Measurements from ENCODE around the gene ITFG1.

DNA sequence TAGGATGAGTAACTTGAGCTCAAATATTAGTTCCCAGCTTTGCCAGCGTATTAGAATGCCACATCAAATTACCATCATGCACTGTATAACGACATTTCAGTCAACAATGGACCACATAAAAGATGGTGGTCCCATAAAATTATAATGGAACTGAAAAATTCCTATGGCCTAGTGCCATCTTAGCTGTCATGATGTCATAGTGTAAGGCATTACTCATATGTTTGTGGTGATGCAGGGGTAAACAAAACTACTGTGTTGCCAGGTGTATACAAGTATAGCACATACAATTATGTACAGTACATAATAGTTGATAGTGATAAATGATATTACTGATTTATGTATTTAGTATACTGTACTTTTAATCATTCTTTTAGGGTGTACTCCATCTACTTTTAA, 262.7 kb downstream of the ITFG1 start:
- TF ChIP-seq, protein P1, sequence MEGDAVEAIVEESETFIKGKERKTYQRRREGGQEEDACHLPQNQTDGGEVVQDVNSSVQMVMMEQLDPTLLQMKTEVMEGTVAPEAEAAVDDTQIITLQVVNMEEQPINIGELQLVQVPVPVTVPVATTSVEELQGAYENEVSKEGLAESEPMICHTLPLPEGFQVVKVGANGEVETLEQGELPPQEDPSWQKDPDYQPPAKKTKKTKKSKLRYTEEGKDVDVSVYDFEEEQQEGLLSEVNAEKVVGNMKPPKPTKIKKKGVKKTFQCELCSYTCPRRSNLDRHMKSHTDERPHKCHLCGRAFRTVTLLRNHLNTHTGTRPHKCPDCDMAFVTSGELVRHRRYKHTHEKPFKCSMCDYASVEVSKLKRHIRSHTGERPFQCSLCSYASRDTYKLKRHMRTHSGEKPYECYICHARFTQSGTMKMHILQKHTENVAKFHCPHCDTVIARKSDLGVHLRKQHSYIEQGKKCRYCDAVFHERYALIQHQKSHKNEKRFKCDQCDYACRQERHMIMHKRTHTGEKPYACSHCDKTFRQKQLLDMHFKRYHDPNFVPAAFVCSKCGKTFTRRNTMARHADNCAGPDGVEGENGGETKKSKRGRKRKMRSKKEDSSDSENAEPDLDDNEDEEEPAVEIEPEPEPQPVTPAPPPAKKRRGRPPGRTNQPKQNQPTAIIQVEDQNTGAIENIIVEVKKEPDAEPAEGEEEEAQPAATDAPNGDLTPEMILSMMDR (conservative IDR thresholded peaks at IDR 0.05; ENCODE audit: low read depth, low read length) = no peak
- no peak for TF ChIP-seq EZH2 (IDR thresholded peaks at IDR 0.05; ENCODE audit: low read length, unreplicated experiment)
- no peak for TF ChIP-seq EZH2phosphoT487 (IDR thresholded peaks at IDR 0.05; ENCODE audit: borderline replicate concordance, low read length)

Measured in PC-3 (cell line).